Measurements from ENCODE around the gene ENPEP. TPM values are rescaled to one million over a fixed set of nuclear protein-coding genes. Genes with fewer than 3 reads are reported as not detected.
"Not testable (repeated sequence)": the region's sequence is repeated elsewhere in the genome, so short reads cannot be mapped to it uniquely, and the experiment has no call there.

ENPEP gene
- total RNA-seq, 1 donor from 2014 or later: 115 TPM

DNA sequence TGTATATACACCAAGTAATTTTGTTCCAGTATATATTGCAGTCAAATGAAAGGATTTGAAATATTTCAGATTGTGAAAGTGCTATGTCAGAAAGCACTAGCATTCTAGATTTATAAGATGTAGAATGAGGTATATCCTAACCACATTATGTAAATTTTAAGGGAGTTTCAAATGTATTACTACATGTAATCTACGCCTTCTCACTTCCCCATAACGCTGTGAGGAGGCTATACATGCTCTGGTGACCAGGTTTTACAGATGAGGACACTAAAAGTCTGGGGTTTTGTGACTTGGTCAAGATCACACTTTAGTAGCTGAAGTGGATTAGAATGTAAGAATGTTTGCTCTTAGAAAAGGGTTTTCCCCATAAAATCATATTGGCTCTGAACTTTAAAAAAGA is 8.1 kb downstream of the ENPEP start:
- DNase-seq (ENCODE audit: low read depth): no peak

- peak; percentile 95 for DNase-seq (ENCODE audit: low read depth)
These were observed 8.8 kb downstream of the ENPEP start for GRCh38 chr4:110484767-110485166.

DNA sequence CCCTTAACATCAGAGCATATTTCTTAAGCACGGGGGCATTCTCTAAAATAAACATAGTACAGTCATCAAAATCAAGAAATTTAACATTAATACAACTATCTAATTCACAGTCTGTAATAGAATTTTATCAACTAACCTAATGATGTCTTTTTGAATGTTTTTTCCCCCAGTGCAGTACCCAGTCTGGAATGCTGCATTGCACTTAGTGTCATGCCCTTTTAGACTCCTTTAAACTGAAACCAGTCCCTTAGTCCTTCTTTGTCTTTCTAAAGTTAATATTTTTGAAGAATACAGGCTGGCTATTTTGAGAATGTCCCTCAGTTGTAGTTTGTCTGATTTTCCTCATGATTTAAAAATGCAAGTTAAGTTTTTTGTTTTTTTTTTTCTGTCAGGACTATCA is 9.5 kb downstream of the ENPEP start:
- DNase-seq (ENCODE audit: low read depth): no peak

- DNase-seq (ENCODE audit: low read depth): no peak
These were observed 10.3 kb downstream of the ENPEP start for GRCh38 chr4:110486256-110486655.

- DNase-seq (ENCODE audit: low read depth): not testable (repeated sequence)
These were observed 10.9 kb downstream of the ENPEP start for GRCh38 chr4:110486850-110487249.

GRCh38 chr4:110487873-110488272 is 11.9 kb downstream of the ENPEP start:
- DNase-seq (ENCODE audit: low read depth): peak; percentile 46

DNA sequence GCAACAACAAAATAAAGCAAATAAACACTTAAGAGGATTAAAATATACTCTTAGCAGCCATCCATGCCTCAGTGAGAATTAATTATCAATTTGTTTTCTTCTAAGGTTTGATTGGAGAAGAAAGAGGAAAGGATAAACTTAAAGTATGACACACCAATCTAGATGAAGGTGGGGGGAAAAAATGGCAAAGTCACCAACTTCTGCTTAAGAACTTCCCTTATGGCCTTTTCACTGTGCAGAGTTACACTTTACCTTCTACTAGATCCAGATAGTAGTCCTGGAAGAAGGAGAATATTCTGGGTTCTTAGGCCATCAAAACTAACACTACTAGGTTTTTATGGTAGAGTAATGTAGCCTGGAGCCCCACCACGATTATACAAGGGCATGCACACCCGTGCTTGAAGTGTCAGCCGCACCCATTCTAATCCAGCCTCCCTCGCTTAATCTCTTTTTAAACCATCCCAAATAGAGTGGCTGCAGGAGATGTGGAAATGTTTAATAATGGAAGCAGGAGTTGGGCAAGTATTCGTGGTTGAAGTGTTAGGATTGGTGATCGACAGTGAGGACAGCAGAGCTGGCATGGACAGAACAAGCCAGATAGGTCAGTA is 14.1 kb downstream of the ENPEP start:
- DNase-seq (ENCODE audit: low read depth): no peak

DNA sequence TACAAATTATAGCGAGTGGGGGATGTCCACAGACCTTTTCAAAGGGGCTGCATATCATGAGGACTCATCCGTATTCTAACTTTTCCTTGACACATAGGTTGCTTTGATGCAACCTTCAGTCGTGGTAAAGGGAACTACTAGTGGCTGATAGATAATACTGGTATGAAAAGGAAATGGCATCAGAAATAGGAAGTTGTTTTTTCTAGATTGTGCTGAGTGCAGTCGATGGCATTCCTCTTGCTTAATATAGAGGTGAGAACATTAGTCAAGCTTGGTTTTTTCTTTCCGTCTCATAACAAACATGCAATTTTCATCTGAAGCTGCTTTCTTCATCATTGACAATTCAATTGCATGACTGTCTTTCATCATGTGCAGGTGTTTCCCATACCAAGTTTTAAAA is 16.6 kb downstream of the ENPEP start:
- DNase-seq (ENCODE audit: low read depth): no peak

- DNase-seq (ENCODE audit: low read depth): no peak
These were observed 17.6 kb downstream of the ENPEP start for GRCh38 chr4:110493520-110493919.

DNA sequence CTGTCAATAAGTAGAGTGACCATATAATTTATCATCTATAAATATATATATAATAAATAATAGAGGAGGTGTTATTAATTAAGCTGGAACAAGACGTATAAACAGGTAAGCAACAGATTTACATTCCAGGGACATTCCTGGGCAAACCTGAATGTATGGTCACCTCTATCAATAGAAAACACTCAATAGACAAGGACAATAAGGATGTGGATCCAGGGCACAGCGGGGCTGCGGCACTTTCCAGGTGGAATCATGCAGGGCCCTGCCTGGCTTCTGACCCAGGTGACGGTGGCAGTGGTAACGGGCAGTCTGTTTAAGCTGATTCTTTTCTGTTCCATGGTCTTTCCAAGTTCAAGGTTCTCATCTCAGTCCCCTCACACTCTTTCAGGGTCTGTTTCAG is 22.5 kb downstream of the ENPEP start:
- no peak for DNase-seq (ENCODE audit: low read depth)

- no peak for DNase-seq (ENCODE audit: low read depth)
These were observed 23.2 kb downstream of the ENPEP start for GRCh38 chr4:110499126-110499525.

GRCh38 chr4:110501826-110502225 is 25.9 kb downstream of the ENPEP start:
- DNase-seq (ENCODE audit: low read depth): no peak

DNA sequence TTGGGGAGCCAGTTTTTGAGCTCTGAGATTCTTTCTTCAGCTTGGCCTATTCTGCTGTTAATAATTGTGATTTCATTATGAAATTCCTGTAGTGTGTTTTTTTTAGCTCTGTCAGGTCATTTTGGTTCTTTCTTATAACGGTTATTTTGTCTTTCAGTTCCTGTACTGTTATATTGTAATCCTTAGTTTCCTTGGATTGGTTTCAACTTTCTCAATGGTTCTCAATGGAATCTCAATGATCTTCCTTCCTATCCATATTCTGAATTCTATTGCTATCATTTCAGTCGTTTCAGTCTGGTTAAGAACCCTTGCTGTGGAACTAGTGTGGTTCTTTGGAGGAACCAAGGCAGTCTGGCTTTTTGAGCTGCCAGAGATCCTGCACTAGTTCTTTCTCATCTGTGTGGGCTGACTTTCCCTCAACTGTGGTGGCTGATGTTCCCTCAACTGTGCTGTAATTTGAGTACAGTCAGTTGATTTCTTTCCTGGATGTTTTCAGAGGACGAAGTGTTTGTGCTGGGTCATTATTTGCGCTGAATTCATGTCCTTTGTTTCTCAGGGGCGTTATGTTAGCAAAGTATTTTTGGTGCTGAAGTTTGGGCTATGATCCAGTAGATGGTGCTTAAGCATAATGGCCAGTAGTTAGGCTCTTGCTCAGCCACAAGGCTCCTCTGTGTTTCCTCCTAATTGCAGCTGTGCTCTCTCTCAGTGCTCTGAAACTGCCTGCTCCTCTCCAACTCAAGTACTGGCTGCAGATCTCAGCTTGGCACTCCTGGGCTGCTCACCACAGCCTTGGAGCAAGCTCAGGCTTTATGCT is 27.5 kb downstream of the ENPEP start:
- no peak for DNase-seq (ENCODE audit: low read depth)

- no peak for DNase-seq (ENCODE audit: low read depth)
These were observed 28.1 kb downstream of the ENPEP start for GRCh38 chr4:110504084-110504435.

DNA sequence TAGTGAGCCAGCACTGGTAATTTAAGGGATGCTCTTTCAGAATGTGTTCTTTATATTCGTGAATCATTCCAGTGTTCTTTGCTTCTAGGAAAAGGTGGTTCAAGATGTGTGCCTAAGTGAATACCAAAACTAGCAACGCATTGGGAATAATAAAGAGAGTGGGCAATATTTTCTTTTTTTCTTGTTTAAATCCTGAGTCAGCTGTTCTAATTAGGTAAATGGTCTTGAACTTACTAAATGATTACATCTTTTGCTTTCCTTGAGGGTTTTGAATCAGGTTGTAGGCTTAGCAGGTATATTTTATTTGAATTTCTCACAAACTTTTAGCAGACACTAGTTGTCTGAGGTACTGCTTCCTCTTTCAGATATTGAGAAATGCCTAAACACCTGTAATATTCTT is 29.5 kb downstream of the ENPEP start:
- no peak for DNase-seq (ENCODE audit: low read depth)

GRCh38 chr4:110508827-110509710 is 33.1 kb downstream of the ENPEP start:
- DNase-seq (ENCODE audit: low read depth): peak; percentile 51

- no peak for DNase-seq (ENCODE audit: low read depth)
These were observed 34.3 kb downstream of the ENPEP start for GRCh38 chr4:110510277-110510676.

- DNase-seq (ENCODE audit: low read depth): peak; percentile 81
These were observed 35.1 kb downstream of the ENPEP start for GRCh38 chr4:110510955-110511544.

GRCh38 chr4:110512901-110513300 is 36.9 kb downstream of the ENPEP start:
- DNase-seq (ENCODE audit: low read depth): no peak

GRCh38 chr4:110514889-110515479 is 39.0 kb downstream of the ENPEP start:
- DNase-seq (ENCODE audit: low read depth): peak; percentile 50

DNA sequence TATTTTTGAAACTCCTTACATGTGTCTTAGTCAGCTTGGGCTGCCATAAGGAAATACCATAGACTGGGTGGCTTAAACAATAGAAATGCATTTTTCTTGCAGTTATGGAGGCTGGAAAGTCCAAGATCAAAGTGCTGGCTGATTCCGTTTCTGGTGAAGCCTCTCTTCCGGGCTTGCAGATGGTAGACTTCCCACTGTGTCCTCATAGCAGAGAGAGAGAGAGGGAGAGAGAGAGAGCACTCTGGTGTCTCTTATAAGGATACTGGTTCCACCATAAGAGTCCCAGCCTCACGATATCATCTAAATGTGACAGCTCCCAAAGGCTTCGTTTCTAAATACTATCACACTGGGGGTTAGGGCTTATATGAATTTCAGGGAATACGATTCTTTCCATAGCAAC is 39.7 kb downstream of the ENPEP start:
- DNase-seq (ENCODE audit: low read depth): no peak
